Stimulated activated CD4-positive, alpha-beta T cell treated with anti-CD3 and anti-CD28 coated beads, TNF-alpha, amount 100 ng/mL, for 24 hours (primary cell): Measurements from ENCODE around the gene SETBP1.

Experiments used
- DNase-seq, 3 experiments: peaks; one replicate each; pipeline ENCODE4 v3.0.0-alpha.2; 2020; ENCODE audit warnings: low read depth in 3 of 3

SETBP1 gene

DNA sequence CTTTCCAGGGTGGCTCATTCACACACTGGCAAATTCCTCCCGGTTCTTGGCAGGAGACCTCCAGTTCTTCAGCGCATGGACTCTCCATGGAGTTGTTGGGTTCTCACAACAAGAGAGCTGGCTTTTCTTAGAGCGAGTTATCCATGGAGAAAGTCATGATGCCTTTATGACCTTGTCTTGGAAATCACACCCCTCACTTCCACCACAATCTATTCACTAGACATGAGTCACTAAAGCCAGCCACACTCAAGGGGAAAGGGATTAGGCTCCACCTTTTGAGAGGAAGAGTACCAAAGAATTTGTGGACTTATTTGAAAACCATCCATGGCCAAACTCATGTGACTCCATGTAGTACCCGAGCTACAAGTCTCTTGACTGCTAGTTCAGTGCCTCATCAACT is 160.5 kb downstream of the SETBP1 start:
- DNase-seq = no peak

GRCh38 chr18:44841752-44842587 is 161.3 kb downstream of the SETBP1 start:
- DNase-seq = no peak

DNA sequence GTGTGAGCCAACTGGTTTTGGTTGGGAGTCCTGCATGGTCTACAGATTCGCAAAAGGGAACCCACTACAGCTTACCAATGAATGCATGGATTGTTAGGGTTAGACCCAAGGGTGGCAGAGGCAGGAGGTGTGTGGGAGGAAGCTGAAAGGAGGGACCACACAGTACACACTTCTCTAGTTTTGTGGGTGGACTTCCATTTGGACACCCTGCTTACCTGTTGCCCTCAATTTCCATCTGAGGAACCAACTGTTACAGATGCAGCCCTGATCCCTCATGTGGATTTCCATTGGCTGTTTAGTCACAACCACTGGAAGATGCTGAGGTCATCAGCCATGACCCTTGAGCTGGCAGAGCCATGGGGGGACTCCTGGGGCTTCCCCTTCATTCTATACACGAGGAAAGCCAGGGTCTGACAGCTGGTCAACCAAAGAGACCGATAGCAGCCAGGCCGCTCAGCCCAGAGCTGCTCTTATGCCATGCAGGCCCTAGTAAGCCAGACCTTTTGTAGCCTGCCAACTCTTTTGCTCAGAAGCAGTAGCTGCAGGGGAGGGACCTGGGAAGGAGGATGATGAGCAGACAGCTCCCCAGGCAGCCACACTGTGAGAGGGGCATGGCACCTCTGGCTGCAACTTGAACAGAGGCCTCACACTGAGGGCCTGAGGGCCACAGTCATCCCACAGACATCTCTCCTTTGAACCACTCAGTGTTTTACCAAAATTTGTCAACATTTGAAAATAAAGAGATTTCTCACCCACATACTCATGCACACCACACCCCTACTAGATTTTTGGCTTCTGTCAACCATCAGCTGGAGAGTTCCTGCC is 162.1 kb downstream of the SETBP1 start:
- DNase-seq = no peak

DNA sequence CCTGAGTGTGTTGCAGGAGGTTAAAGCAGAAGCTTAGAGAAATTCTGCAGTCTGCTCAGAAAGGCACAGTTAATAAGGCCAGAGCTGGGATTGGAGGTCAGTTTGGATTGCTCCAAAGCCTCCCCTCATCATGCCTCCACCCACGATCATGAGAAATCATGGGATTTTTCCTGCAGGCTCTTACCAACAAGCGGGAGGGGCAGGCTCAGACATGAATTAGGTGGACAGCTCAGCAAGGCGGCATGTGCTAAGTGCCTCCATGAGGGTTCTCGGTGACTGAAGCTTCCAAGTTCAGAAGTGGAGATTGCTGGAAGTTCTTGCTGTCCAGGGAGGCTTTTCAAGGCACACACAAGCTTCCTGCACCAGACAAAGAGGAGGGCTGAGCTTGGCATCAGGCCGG is 163.8 kb downstream of the SETBP1 start:
- DNase-seq = no peak

- no peak for DNase-seq
These were observed 165.8 kb downstream of the SETBP1 start for GRCh38 chr18:44846450-44846849.

DNA sequence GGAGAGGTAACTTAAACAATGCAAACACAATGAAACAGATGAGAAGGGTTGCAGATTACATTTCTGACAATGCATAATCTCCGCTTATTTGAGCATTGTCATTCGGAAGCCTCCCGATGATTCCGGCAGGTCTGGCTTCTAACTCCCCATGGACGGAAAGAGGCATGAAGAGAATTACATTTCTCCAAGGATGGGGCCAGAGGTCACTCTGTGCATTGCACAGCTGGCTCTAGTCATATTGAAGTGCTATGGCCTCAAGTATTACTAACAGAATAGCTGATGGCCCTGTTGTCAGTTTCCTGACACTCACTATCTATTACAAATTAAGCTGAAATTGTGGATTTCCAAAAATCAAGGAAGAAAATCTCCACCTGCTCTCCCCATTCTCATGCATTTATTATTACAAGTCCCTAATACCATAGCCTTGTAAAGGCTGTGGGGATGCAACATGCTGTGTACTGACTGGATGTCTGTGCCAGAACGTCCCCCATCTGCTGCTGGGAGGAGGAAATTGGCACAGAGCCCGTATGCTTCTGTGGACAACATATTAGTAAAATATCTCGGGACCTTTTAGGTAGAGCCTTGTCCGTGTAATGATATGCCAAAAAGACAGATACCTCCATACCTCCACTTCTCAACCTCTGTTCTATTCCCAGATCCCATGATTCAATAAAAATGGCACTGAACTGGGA is 168.1 kb downstream of the SETBP1 start:
- no peak for DNase-seq

- DNase-seq = no peak
These were observed 168.7 kb downstream of the SETBP1 start for GRCh38 chr18:44849361-44849760.

DNA sequence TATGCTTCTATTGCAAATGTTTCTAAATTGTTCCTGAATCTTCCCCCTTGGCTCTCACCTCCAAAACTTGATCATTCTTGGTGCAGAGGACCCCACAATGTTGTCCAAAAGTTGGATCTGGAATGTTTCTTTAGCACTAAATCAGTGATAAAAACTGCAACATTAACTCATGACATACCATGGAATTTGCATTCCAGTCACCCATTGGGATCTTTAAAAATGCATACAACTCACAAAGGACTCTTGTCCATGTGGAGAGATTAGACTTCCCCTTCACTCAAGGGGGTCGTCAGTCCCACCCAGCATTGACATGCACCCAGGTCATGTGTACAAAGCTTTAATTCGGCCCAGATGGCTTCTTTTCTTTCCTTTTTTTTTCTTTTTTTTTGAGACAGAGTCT is 169.3 kb downstream of the SETBP1 start:
- no peak for DNase-seq

- no peak for DNase-seq
These were observed 171.4 kb downstream of the SETBP1 start for GRCh38 chr18:44851856-44852621.

- DNase-seq = no peak
These were observed 172.1 kb downstream of the SETBP1 start for GRCh38 chr18:44852818-44853217.

DNA sequence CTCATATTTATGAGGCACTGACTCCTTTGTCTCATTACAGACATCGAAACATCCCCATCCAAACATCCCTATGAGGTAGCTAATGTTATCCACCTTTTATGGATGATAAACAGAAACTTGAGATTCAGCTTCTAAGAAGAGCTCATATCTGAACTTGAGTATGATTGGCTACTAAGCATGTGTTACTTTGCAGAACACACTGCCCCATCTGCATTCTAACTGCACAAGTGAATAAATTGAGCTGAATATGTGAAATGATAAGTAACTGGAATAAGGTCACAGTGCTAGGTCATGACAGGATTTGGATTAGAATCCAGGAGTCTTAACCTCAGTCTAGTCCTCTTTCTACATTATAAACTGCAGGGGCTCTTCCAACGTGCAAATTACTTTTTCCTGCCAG is 172.7 kb downstream of the SETBP1 start:
- no peak for DNase-seq

GRCh38 chr18:44855681-44856080 is 175.0 kb downstream of the SETBP1 start:
- DNase-seq = no peak

- DNase-seq = no peak
These were observed 175.5 kb downstream of the SETBP1 start for GRCh38 chr18:44856157-44856556.

DNA sequence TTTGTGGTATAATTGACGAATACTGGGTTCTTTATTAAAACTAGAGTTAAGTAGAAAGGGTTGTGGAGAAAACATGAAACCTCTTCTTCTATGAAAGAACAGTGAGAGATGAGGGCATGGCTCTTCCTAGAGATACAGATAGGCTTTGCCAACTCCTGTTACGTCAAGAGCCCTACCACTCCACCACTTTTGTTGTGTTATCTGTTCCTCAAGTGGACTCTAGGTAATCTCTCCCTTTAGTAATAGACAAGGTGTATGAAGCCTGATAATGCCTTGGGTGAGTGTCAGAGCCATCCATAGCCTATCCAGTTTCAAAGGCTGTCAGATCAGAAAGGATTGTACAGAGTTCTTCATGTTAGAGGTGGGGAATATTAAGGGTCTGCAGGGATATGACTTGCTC is 176.4 kb downstream of the SETBP1 start:
- DNase-seq = no peak

DNA sequence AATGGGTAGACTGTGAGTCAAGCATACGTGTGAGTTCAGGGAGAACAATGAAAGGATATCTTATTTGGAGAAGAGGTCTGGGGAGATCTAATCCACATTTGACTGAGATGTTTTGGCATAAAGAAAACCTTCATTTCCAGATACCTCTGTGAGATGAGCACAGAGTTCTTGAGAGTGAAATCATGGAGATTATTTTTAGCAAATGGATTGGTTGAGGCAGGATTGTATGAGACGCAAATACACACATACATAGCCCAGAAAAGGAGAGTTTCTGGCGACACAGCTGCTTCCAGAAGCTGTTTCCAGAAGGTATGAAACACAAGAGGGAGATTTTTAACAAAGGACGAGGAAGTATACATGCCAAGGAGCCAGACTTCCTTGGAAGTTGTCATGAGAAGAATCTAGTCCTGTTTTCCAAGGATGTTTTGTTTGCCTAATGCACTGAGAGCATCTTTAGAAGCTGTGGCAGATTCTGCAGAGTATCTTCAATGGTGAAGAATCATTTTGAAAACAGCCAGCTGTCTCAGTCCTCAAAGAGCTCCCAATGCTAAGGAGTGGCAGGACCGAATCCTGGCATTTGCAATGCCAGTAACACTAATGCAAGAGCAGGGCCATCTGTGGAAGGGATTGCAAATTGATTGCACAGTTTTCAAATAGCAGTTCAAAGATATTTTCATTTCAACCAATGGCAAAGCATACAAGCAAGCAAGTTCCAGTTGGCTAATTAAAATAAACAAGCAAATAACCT is 177.2 kb downstream of the SETBP1 start:
- no peak for DNase-seq

DNA sequence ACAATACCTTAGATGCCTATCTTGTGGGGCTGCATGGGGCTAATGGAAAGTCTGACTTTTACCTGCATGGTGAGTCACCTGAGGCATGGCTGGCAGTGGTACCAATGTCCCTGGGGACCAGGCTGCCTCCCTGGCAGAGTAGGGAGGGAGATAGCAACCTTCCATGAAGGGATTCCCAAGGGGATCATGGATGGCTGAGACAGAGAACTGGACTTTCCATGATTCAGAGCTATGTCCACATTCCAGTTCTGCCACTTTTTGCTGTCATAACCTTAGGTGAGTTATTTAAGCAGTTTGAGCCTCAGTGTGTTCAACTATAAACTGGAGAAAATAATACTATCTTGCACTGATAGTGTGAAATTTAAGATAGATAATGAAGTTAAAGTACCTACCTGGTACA is 178.6 kb downstream of the SETBP1 start:
- DNase-seq = no peak

- no peak for DNase-seq
These were observed 179.2 kb downstream of the SETBP1 start for GRCh38 chr18:44859751-44860439.

DNA sequence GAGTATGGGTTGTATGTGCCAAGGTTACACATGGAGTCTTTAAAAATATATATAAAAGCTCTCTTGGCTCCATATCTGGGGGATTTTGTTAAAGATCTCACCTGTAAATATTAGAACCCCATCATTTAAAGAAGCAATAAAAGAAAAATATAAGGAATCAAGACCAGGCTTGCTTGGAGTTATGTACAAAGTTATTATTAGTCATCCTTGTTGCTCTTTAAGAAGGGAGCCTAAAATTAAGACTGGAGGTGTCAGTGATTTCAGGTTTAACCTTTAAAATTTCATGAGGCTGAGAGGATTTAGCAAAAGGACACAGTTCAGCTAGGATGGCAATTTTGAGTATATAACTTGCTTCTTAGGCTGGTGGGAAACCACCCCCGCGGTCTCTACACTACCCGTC is 181.4 kb downstream of the SETBP1 start:
- DNase-seq = no peak

DNA sequence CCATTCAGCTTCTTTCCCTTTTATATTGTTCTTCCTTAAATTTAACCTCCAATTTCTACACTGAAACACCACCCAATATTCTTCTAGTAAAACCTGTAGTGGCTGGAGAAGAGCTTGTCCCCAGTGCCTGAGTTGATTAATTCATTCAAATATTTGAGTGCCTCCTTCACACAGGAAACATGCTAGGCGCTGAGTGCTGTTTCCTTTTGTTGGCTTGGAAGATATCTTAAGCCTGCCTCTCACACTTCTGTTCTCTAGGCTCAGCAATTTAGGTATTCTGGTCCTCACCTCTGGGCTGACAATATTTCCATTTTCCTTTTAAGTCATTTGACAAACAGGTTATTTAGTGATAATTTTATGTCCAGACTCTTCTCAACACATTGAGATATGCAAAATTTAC is 185.4 kb downstream of the SETBP1 start:
- DNase-seq = no peak

- no peak for DNase-seq
These were observed 188.8 kb downstream of the SETBP1 start for GRCh38 chr18:44869533-44869932.
